Activated T-cell treated with anti-CD3 and anti-CD28 coated beads, Interleukin-2, amount 50 U/mL, for 72 hours (primary cell): ENCODE results near the gene LBP. TPM values are rescaled to one million over a fixed set of nuclear protein-coding genes. Genes with fewer than 3 reads are reported as not detected.
"Not testable (repeated sequence)": the region's sequence is repeated elsewhere in the genome, so short reads cannot be mapped to it uniquely, and the experiment has no call there.

Experiments used
- ATAC-seq, 2 donors: fragments of 150-1000 bp; cut with Tn5 transposase; replicated peaks in 1 of 2; 2 replicates each; pipeline ENCODE4 v1.10.0; 2021; ENCODE audit warnings: moderate library complexity in 2 of 2, mild to moderate bottlenecking in 1 of 2
- DNase-seq, 2 donors: peaks; one replicate each; pipeline ENCODE4 v3.0.0; 2021 to 2022; ENCODE audit warnings: mixed read lengths in 1 of 2
- H3K27ac Mint-ChIP-seq: one replicate; pipeline ENCODE4 v1.8.0; 2022; ENCODE audit warnings: mild to moderate bottlenecking, moderate library complexity, mixed read lengths
- H3K27me3 Mint-ChIP-seq: one replicate; pipeline ENCODE4 v1.8.0; 2022; ENCODE audit warnings: low read depth, mixed read lengths
- H3K36me3 Mint-ChIP-seq, 2 donors: one replicate each; pipeline ENCODE4 v1.8.0; 2022; ENCODE audit warnings: mixed read lengths in 2 of 2, mild to moderate bottlenecking in 1 of 2; ENCODE audit not compliant: insufficient read depth in 2 of 2
- H3K4me1 Mint-ChIP-seq: one replicate; pipeline ENCODE4 v1.8.0; 2022; ENCODE audit warnings: low read depth, mixed read lengths
- H3K4me3 Mint-ChIP-seq, 2 donors: one replicate each; pipeline ENCODE4 v1.8.0; 2022; ENCODE audit warnings: mild to moderate bottlenecking in 2 of 2, mixed read lengths in 2 of 2, moderate library complexity in 2 of 2
- H3K9me3 Mint-ChIP-seq, 2 donors: one replicate each; pipeline ENCODE4 v1.8.0; 2022; ENCODE audit warnings: mixed read lengths in 2 of 2
- total RNA-seq, 2 donors: library from RNA; stranded (reverse); gene quantifications; one replicate each; pipeline ENCODE4 v1.2.3, GENCODE V29; 2022

Gene LBP
- total RNA-seq, 2 donors from 2014 or later = not detected

- Mint-ChIP-seq H3K9me3 (no peaks in the 10 kb centered on the region), H3K4me1 (no peaks in the 10 kb centered on the region), H3K36me3 (no peaks in the 10 kb centered on the region), H3K27ac (no peak overlapping the region), H3K27me3 (peaks cover 10% of the 10 kb centered on the region), H3K4me3 (no peak overlapping the region)
- ATAC-seq (no peak), DNase-seq (no peak)
These were observed 23.1 kb downstream of the LBP start for GRCh38 chr20:38369389-38369788.

DNA sequence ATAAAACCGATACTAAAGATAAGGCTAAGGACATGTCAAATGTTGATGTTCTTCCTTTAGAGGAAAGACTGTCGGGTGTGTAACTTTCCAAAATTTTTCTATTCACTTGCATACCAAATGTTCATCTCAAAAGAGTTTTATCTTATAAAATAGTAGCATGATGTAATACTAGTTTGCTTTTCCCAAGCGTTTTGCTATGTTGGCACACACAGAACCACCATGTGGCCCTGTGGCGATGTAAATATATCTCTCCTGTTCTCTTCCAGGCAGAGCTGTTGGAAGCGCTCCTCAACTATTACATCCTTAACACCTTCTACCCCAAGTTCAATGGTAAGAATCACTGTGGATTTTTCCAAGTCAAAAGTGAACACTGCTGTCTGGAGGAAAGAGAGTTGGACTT is 26.5 kb downstream of the LBP start:
- Mint-ChIP-seq H3K4me3 (no peak overlapping the region), H3K4me1 (no peaks in the 10 kb centered on the region), H3K36me3 (no peaks in the 10 kb centered on the region), H3K27ac (no peak overlapping the region), H3K27me3 (peaks cover 10% of the 10 kb centered on the region), H3K9me3 (no peaks in the 10 kb centered on the region)
- ATAC-seq (no peak), DNase-seq (no peak)

- Mint-ChIP-seq H3K4me3 (no peak overlapping the region), H3K9me3 (no peaks in the 10 kb centered on the region), H3K4me1 (no peaks in the 10 kb centered on the region), H3K27ac (no peak overlapping the region), H3K36me3 (no peaks in the 10 kb centered on the region), H3K27me3 (peaks cover 10% of the 10 kb centered on the region)
- DNase-seq (no peak), ATAC-seq (no peak)
These were observed 27.1 kb downstream of the LBP start for GRCh38 chr20:38373231-38373867.

DNA sequence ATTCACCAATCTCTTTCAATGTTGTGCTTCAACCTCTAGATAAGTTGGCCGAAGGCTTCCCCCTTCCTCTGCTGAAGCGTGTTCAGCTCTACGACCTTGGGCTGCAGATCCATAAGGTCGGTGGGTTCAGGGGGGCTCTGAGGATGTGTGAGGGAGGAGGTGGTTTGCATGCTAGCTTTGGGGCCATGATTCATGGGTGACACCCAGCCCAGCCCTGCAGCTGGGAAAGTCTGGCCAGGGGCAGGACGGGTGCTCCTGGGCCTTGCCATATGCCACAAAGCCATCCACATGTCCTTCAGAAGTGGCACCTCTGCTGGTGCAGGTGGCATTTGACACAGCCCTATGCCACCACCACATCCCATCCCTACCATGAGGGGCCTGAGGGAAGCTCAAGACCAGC is 27.6 kb downstream of the LBP start:
- ATAC-seq = no peak
- Mint-ChIP-seq H3K27me3 (peaks cover 10% of the 10 kb centered on the region), H3K4me3 (no peak overlapping the region), H3K27ac (no peak overlapping the region), H3K9me3 (no peaks in the 10 kb centered on the region), H3K4me1 (no peaks in the 10 kb centered on the region), H3K36me3 (no peaks in the 10 kb centered on the region)
- no peak for DNase-seq

GRCh38 chr20:38377039-38377685 is 30.9 kb downstream of the LBP start:
- Mint-ChIP-seq H3K27ac (no peak overlapping the region), H3K27me3 (peaks cover 3% of the 10 kb centered on the region), H3K4me1 (no peaks in the 10 kb centered on the region), H3K36me3 (no peaks in the 10 kb centered on the region), H3K9me3 (no peaks in the 10 kb centered on the region), H3K4me3 (no peak overlapping the region)
- ATAC-seq (no peak), DNase-seq (no peak)

GRCh38 chr20:38377838-38378237 is 31.6 kb downstream of the LBP start:
- not testable (repeated sequence) for H3K4me1 Mint-ChIP-seq, H3K9me3 Mint-ChIP-seq, H3K27ac Mint-ChIP-seq, DNase-seq, H3K36me3 Mint-ChIP-seq, H3K27me3 Mint-ChIP-seq, H3K4me3 Mint-ChIP-seq, ATAC-seq

GRCh38 chr20:38383147-38383546 is 36.9 kb downstream of the LBP start:
- Mint-ChIP-seq H3K4me1 (no peaks in the 10 kb centered on the region), H3K4me3 (no peak overlapping the region), H3K27me3 (peaks cover 17% of the 10 kb centered on the region), H3K36me3 (no peaks in the 10 kb centered on the region), H3K27ac (no peak overlapping the region), H3K9me3 (no peaks in the 10 kb centered on the region)
- ATAC-seq (no peak), DNase-seq (no peak)

DNA sequence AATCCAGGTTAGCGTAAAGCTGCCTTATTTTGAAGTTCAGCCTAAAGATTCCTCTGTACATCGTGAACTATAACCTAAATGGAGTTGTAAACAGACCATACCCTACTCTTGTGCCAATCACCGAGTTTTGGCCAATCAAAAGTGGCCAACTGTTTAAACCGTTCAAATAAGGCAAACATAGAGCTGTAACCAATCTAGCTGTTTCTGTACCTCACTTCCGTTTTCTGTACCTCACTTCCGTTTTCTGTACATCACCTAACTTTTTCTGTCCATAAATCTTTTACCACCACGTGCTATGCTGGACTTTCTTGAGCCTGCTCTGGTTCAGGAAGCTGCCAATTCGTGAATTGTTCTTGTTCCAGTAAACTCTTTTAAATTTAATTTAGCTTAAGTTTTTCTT is 39.7 kb downstream of the LBP start:
- no peak overlapping the region for H3K4me3 Mint-ChIP-seq
- peaks cover 17% of the 10 kb centered on the region for H3K27me3 Mint-ChIP-seq
- ATAC-seq (no peak), DNase-seq (no peak)
- H3K27ac Mint-ChIP-seq = no peak overlapping the region
- peaks cover 2 to 4% of the 10 kb centered on the region in 2 donors for H3K9me3 Mint-ChIP-seq
- no peaks in the 10 kb centered on the region for H3K36me3 Mint-ChIP-seq
- H3K4me1 Mint-ChIP-seq = no peaks in the 10 kb centered on the region

- Mint-ChIP-seq H3K27ac (no peak overlapping the region), H3K4me3 (no peak overlapping the region), H3K36me3 (no peaks in the 10 kb centered on the region), H3K9me3 (peaks cover 2 to 4% of the 10 kb centered on the region in 2 donors), H3K4me1 (no peaks in the 10 kb centered on the region), H3K27me3 (peaks cover 17% of the 10 kb centered on the region)
- ATAC-seq (no peak), DNase-seq (no peak)
These were observed 40.6 kb downstream of the LBP start for GRCh38 chr20:38386851-38387250.

DNA sequence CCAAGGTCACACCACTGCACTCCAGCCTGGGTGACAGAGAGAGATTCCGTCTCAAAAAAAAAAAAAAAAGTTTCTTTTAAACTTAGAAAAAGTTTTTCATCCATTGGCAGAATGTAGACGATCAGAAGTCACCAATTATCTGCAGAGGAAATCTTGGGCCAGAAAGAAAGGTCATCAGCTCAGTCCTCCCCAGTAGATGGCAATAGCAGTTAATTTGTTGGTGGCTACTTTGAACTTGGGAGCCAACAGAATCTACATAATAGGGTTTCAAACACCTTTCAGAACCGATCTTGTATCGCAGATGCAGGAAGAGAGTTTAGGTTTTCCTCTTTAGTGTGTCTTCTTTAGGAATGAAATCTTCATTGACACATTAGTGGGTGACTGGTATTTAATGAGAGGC is 41.7 kb downstream of the LBP start:
- no peaks in the 10 kb centered on the region for H3K4me1 Mint-ChIP-seq
- ATAC-seq (no peak), DNase-seq (no peak)
- peaks cover 17% of the 10 kb centered on the region for H3K27me3 Mint-ChIP-seq
- peaks cover 2 to 4% of the 10 kb centered on the region in 2 donors for H3K9me3 Mint-ChIP-seq
- no peak overlapping the region for H3K4me3 Mint-ChIP-seq
- H3K27ac Mint-ChIP-seq = no peak overlapping the region
- H3K36me3 Mint-ChIP-seq = no peaks in the 10 kb centered on the region

DNA sequence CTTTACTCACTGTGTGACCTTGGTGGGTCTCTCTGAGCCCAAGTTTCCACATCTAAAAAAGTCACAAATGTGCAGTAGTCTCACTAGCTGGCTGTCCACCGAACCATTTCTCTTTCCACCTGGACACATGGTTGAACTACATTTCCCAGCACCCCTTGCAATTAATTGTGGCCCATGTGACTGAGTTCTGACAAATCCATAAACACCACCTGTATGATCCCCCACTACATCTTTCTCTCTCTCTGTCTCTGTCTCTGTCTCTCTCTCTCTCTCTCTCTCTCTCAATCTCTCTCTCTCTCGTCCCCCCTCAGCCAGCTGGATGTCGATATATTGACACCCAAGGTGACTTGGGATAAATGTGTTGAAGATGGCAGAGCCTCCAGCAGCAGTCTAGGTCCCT is 46.1 kb downstream of the LBP start:
- H3K27ac Mint-ChIP-seq = no peak overlapping the region
- no peaks in the 10 kb centered on the region for H3K27me3 Mint-ChIP-seq
- peaks cover 2 to 4% of the 10 kb centered on the region in 2 donors for H3K9me3 Mint-ChIP-seq

DNA sequence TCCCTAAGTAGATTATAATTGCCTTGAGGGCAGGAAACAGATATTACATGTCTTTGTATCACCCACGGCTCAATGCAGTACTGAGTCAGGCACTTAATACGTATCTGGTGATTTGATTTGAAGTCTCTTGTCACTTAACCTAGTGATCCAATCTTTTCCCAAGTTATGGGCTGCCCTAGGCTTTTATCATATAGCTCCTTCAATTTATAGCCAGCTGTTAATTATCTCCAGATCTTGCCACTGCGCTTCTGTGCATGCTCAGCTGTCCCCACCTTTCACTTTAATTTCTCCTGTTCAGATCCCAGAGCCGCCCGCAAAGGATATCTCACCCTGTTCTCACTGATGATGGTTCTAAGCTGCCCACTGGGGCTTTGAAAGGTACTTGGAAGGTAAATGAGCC is 47.0 kb downstream of the LBP start:
- no peak overlapping the region for H3K27ac Mint-ChIP-seq
- no peaks in the 10 kb centered on the region for H3K36me3 Mint-ChIP-seq
- no peaks in the 10 kb centered on the region for H3K27me3 Mint-ChIP-seq
- H3K4me1 Mint-ChIP-seq = no peaks in the 10 kb centered on the region
- H3K9me3 Mint-ChIP-seq = peaks cover 2 to 4% of the 10 kb centered on the region in 2 donors
- ATAC-seq (no peak), DNase-seq (no peak)
- no peak overlapping the region for H3K4me3 Mint-ChIP-seq

More for the DNA sequence above, 46.1 kb downstream of the LBP start:
- Mint-ChIP-seq H3K36me3 (no peaks in the 10 kb centered on the region), H3K4me3 (no peak overlapping the region), H3K4me1 (no peaks in the 10 kb centered on the region)
- DNase-seq (no peak), ATAC-seq (no peak)

DNA sequence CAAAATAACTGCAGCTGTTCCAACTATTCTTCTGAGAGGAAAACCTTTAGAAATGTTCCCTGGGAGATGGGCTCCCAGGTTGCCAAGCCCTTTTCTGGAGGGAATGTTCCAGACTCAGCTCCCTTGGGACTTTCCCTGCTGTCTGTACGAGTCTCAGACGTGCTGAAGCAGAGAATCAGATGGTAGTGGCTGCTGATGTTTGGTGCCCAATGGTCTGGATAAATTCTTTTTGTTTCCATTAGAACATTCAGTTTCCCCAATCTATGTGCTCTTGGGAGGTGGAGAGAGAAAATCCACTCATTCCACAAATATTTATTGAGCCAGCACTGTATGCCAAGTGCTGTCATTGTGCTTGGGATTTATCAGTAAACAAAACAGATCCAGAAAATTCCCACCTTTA is 48.9 kb downstream of the LBP start:
- Mint-ChIP-seq H3K36me3 (no peaks in the 10 kb centered on the region), H3K4me3 (no peak overlapping the region), H3K27me3 (no peaks in the 10 kb centered on the region), H3K9me3 (peaks cover 2% of the 10 kb centered on the region in 2 donors), H3K4me1 (no peaks in the 10 kb centered on the region), H3K27ac (no peak overlapping the region)
- ATAC-seq (no peak), DNase-seq (no peak)
